ENCODE measurements around the gene CTNNA2.
"Not testable (repeated sequence)": the region's sequence is repeated elsewhere in the genome, so short reads cannot be mapped to it uniquely, and the experiment has no call there.

CTNNA2 gene

DNA sequence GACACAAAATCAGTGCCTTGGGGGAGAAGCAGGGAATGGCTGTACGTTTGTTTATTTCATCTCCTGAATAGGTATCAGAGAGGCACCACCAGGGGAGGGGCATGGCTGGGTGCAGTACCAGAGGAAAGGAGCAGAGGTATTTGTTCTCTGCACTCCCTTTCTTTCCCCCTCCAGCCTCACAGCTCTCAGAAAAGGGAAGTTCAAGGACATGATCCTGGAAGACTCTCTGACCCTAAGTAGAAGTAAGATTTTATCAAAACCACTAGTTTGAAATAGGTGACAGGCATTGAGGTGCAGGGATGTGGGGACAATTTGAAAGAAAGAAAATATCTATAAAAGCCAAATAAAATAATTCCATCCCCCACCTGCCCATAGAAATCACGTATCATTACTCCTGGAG lies 655.2 kb downstream of the CTNNA2 start:
- Histone ChIP-seq H3K4me1 (ENCODE audit: control insufficient read depth, insufficient read depth, low read length) (no peaks in the 10 kb centered on the region), H3K36me3 (ENCODE audit: control insufficient read depth, insufficient read depth, low read length) (no peaks in the 10 kb centered on the region), H3K4me3 (ENCODE audit: low read length) (no peak overlapping the region), H3K9ac (ENCODE audit: low read length) (no peak overlapping the region), H3K27ac (ENCODE audit: low read depth, low read length) (no peak overlapping the region), H3K27me3 (ENCODE audit: control insufficient read depth, insufficient read depth, low read length) (no peaks in the 10 kb centered on the region)

- Histone ChIP-seq H3K36me3 (ENCODE audit: control insufficient read depth, insufficient read depth, low read length) (no peaks in the 10 kb centered on the region), H3K9ac (ENCODE audit: low read length) (no peak overlapping the region), H3K27ac (ENCODE audit: low read depth, low read length) (no peak overlapping the region), H3K4me1 (ENCODE audit: control insufficient read depth, insufficient read depth, low read length) (no peaks in the 10 kb centered on the region), H3K27me3 (ENCODE audit: control insufficient read depth, insufficient read depth, low read length) (no peaks in the 10 kb centered on the region), H3K4me3 (ENCODE audit: low read length) (no peak overlapping the region)
Measured at GRCh38 chr2:80168801-80169200, 656.0 kb downstream of the CTNNA2 start.

DNA sequence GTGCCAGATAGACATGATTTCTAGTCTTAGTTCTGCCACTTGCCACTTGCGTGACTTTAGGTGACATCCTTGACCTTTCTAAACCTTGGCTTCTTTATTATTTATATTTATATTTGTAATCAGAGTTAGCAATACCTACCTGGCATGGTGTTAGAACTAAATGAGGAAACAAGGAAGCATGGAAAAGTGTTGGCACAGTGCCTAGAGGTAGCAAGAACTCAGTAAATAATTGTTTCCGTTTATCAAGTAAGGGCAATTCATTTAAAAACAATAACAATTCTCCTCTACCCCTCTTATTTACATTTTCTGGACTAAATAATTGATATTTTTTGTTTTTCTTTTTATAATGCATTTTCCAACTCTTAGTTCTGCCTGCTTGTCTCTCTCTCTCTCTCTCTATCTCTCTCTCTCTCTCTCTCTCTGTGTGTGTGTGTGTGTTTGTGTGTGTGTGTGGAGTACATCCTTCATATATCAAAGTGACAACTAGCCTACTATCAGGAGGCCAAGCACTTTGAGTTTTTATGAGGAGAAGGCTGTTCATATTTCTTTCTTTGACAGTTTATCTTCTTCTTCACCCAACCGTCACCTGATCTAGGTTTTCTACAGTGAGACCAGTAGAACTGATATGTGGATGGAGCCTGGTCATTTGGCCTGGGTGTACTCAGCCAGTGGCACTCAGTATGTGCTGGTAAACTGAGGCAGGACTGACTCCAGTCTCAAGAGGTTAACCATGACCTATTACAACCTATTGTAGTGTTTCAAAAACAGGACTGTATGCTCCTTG lies 657.2 kb downstream of the CTNNA2 start:
- no peaks in the 10 kb centered on the region for H3K4me1 ChIP-seq (ENCODE audit: control insufficient read depth, insufficient read depth, low read length)
- H3K9ac ChIP-seq (ENCODE audit: low read length): no peak overlapping the region
- no peak overlapping the region for H3K4me3 ChIP-seq (ENCODE audit: low read length)
- no peaks in the 10 kb centered on the region for H3K36me3 ChIP-seq (ENCODE audit: control insufficient read depth, insufficient read depth, low read length)
- no peaks in the 10 kb centered on the region for H3K27me3 ChIP-seq (ENCODE audit: control insufficient read depth, insufficient read depth, low read length)
- no peak overlapping the region for H3K27ac ChIP-seq (ENCODE audit: low read depth, low read length)

DNA sequence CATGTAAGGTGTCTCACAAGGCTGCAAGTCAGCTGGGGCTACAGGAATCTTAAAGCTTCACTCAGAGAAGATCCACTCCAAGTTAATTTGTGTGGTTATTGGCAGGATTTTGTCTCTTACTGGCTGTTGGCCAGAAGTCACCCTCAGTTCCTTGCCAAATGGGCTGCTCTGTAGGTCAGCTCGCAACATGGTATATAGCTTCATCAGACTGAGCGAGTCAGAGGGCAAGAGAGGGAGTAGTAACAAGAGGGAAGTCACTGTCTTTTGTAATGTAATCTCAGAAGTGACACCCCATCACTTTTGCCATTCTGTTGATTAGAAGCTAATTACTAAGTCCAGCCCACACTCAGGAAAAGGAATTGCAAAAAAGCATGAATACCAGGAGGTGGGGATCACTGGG lies 672.2 kb downstream of the CTNNA2 start:
- no peak overlapping the region for H3K4me3 ChIP-seq (ENCODE audit: low read length)
- no peaks in the 10 kb centered on the region for H3K27me3 ChIP-seq (ENCODE audit: control insufficient read depth, insufficient read depth, low read length)
- H3K27ac ChIP-seq (ENCODE audit: low read depth, low read length): no peak overlapping the region
- H3K9ac ChIP-seq (ENCODE audit: low read length): no peak overlapping the region
- no peaks in the 10 kb centered on the region for H3K4me1 ChIP-seq (ENCODE audit: control insufficient read depth, insufficient read depth, low read length)
- no peaks in the 10 kb centered on the region for H3K36me3 ChIP-seq (ENCODE audit: control insufficient read depth, insufficient read depth, low read length)

DNA sequence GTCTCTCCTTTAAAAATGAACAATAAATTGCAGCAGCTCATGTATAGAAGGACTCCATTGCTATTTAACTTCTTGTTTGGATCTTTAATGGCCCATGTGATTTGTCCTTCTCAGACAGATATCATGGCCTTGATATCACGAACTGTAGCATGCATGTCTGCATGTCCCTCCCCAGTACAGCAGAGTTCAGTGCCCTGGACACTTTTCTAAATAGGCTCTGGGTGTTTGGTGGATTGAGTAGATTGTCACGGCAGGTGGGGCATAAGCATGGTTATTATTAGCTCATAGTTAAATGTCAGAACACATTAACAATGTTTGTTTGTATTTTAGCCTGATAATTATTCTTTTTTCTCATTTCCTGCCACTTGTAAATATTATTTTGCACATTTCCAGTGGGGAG lies 673.4 kb downstream of the CTNNA2 start:
- Histone ChIP-seq H3K4me3 (ENCODE audit: low read length) (no peak overlapping the region), H3K4me1 (ENCODE audit: control insufficient read depth, insufficient read depth, low read length) (no peaks in the 10 kb centered on the region), H3K27ac (ENCODE audit: low read depth, low read length) (no peak overlapping the region), H3K36me3 (ENCODE audit: control insufficient read depth, insufficient read depth, low read length) (no peaks in the 10 kb centered on the region), H3K9ac (ENCODE audit: low read length) (no peak overlapping the region), H3K27me3 (ENCODE audit: control insufficient read depth, insufficient read depth, low read length) (no peaks in the 10 kb centered on the region)

GRCh38 chr2:80187156-80187555 lies 674.3 kb downstream of the CTNNA2 start:
- H3K4me3 ChIP-seq (ENCODE audit: low read length): no peak overlapping the region

GRCh38 chr2:80190166-80190565 lies 677.3 kb downstream of the CTNNA2 start:
- no peaks in the 10 kb centered on the region for H3K27me3 ChIP-seq (ENCODE audit: control insufficient read depth, insufficient read depth, low read length)

More at GRCh38 chr2:80187156-80187555, 674.3 kb downstream of the CTNNA2 start:
- Histone ChIP-seq H3K9ac (ENCODE audit: low read length) (no peak overlapping the region), H3K27me3 (ENCODE audit: control insufficient read depth, insufficient read depth, low read length) (no peaks in the 10 kb centered on the region), H3K27ac (ENCODE audit: low read depth, low read length) (no peak overlapping the region), H3K36me3 (ENCODE audit: control insufficient read depth, insufficient read depth, low read length) (no peaks in the 10 kb centered on the region), H3K4me1 (ENCODE audit: control insufficient read depth, insufficient read depth, low read length) (no peaks in the 10 kb centered on the region)

DNA sequence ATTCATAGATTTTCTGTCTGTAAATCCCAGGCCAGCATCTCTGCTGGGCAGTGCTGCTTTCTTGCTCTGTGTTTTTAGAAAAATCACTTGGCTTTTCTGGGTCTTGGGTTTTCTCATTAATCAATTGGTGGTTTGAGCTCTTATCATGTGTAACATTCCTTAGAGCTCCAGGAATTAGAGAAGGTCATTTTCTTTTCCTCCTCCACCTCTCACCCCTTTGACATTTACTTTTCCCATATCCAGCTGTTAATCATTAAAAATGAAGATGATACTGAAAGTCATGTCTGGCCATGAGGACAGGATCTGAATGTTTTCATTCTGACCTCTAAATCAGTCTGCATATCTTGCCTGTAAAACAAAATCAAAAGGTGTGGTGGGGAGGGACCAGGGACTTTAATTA lies 680.7 kb downstream of the CTNNA2 start:
- no peak overlapping the region for H3K27ac ChIP-seq (ENCODE audit: low read depth, low read length)
- no peaks in the 10 kb centered on the region for H3K4me1 ChIP-seq (ENCODE audit: control insufficient read depth, insufficient read depth, low read length)

More at GRCh38 chr2:80190166-80190565, 677.3 kb downstream of the CTNNA2 start:
- Histone ChIP-seq H3K9ac (ENCODE audit: low read length) (no peak overlapping the region), H3K36me3 (ENCODE audit: control insufficient read depth, insufficient read depth, low read length) (no peaks in the 10 kb centered on the region), H3K4me1 (ENCODE audit: control insufficient read depth, insufficient read depth, low read length) (no peaks in the 10 kb centered on the region), H3K27ac (ENCODE audit: low read depth, low read length) (no peak overlapping the region), H3K4me3 (ENCODE audit: low read length) (no peak overlapping the region)

GRCh38 chr2:80195034-80195433 lies 682.2 kb downstream of the CTNNA2 start:
- Histone ChIP-seq H3K4me3 (ENCODE audit: low read length) (no peak overlapping the region), H3K36me3 (ENCODE audit: control insufficient read depth, insufficient read depth, low read length) (no peaks in the 10 kb centered on the region), H3K9ac (ENCODE audit: low read length) (no peak overlapping the region), H3K4me1 (ENCODE audit: control insufficient read depth, insufficient read depth, low read length) (no peaks in the 10 kb centered on the region), H3K27me3 (ENCODE audit: control insufficient read depth, insufficient read depth, low read length) (no peaks in the 10 kb centered on the region), H3K27ac (ENCODE audit: low read depth, low read length) (no peak overlapping the region)

More for the DNA sequence above, 680.7 kb downstream of the CTNNA2 start:
- no peak overlapping the region for H3K9ac ChIP-seq (ENCODE audit: low read length)
- no peak overlapping the region for H3K4me3 ChIP-seq (ENCODE audit: low read length)
- H3K27me3 ChIP-seq (ENCODE audit: control insufficient read depth, insufficient read depth, low read length): no peaks in the 10 kb centered on the region
- no peaks in the 10 kb centered on the region for H3K36me3 ChIP-seq (ENCODE audit: control insufficient read depth, insufficient read depth, low read length)

DNA sequence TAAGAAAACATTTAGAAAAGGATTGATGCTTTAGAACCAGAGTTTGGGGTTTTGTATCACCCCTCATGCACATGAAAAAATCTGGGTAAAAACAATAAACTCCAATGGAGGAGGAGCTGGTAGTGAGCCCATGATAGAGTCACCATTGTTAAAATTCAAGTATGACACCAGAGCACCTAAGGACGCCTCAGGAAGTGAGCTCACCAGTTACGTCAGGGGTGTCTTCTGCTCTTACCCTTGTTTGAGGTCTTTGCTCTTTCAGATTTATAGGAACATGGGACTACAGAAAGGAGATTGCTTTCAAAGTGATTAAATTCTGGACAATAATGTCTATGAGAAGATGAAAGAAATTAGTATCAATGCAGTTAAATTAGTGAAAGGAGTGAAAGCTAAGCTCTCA lies 685.2 kb downstream of the CTNNA2 start:
- Histone ChIP-seq H3K4me3 (ENCODE audit: low read length) (no peak overlapping the region), H3K36me3 (ENCODE audit: control insufficient read depth, insufficient read depth, low read length) (no peaks in the 10 kb centered on the region), H3K27ac (ENCODE audit: low read depth, low read length) (no peak overlapping the region), H3K4me1 (ENCODE audit: control insufficient read depth, insufficient read depth, low read length) (no peaks in the 10 kb centered on the region), H3K27me3 (ENCODE audit: control insufficient read depth, insufficient read depth, low read length) (no peaks in the 10 kb centered on the region), H3K9ac (ENCODE audit: low read length) (no peak overlapping the region)

DNA sequence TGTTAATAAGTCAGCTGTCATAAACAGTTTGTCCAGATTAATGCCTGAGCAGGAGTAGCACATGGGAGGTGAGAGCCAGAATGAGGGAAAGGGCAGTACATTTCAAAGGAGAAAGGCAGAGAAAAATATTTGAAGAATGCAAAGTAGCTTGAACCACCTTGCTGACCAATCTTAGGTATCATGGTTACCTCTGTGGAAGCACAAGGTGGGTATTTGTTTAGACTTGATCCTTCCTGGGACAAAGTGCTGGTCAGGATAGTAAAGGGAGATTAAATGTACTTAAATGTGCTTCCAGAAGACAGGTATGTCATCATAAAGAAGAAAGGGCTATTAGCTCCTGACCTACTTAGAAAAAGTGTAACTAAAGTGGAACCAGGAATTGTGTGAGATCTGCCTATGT lies 686.7 kb downstream of the CTNNA2 start:
- no peak overlapping the region for H3K27ac ChIP-seq (ENCODE audit: low read depth, low read length)
- H3K9ac ChIP-seq (ENCODE audit: low read length): no peak overlapping the region
- H3K4me1 ChIP-seq (ENCODE audit: control insufficient read depth, insufficient read depth, low read length): no peaks in the 10 kb centered on the region
- H3K36me3 ChIP-seq (ENCODE audit: control insufficient read depth, insufficient read depth, low read length): no peaks in the 10 kb centered on the region
- no peak overlapping the region for H3K4me3 ChIP-seq (ENCODE audit: low read length)
- H3K27me3 ChIP-seq (ENCODE audit: control insufficient read depth, insufficient read depth, low read length): no peaks in the 10 kb centered on the region

- H3K36me3 ChIP-seq (ENCODE audit: control insufficient read depth, insufficient read depth, low read length); H3K27ac ChIP-seq (ENCODE audit: low read depth, low read length); H3K4me3 ChIP-seq (ENCODE audit: low read length); H3K9ac ChIP-seq (ENCODE audit: low read length); H3K4me1 ChIP-seq (ENCODE audit: control insufficient read depth, insufficient read depth, low read length); H3K27me3 ChIP-seq (ENCODE audit: control insufficient read depth, insufficient read depth, low read length): not testable (repeated sequence)
Measured at GRCh38 chr2:80203929-80204328, 691.1 kb downstream of the CTNNA2 start.

GRCh38 chr2:80205498-80205897 lies 692.6 kb downstream of the CTNNA2 start:
- no peaks in the 10 kb centered on the region for H3K36me3 ChIP-seq (ENCODE audit: control insufficient read depth, insufficient read depth, low read length)
- H3K27ac ChIP-seq (ENCODE audit: low read depth, low read length): no peak overlapping the region
- H3K4me1 ChIP-seq (ENCODE audit: control insufficient read depth, insufficient read depth, low read length): no peaks in the 10 kb centered on the region
- no peak overlapping the region for H3K9ac ChIP-seq (ENCODE audit: low read length)
- H3K27me3 ChIP-seq (ENCODE audit: control insufficient read depth, insufficient read depth, low read length): no peaks in the 10 kb centered on the region
- no peak overlapping the region for H3K4me3 ChIP-seq (ENCODE audit: low read length)

Data from rectal smooth muscle tissue (tissue), 1 donor.